Activated effector memory CD4-positive, alpha-beta T cell treated with Interleukin-2 at 50 U/mL for 16 hours (primary cell): ENCODE results near the gene PPP4R3A.
A peak's percentile ranks its signal among the peaks of the same experiment; 100 is the strongest.
"Not testable (repeated sequence)": the region's sequence is repeated elsewhere in the genome, so short reads cannot be mapped to it uniquely, and the experiment has no call there.

ENCODE experiments used
- DNase-seq: peaks from one replicate; pipeline ENCODE4 v3.0.0-alpha.2; 2020

Gene PPP4R3A

GRCh38 chr14:91429385-91429784 is 80.7 kb downstream of the PPP4R3A start:
- DNase-seq: no peak

- not testable (repeated sequence) for DNase-seq
Measured at GRCh38 chr14:91428931-91429330, 81.2 kb downstream of the PPP4R3A start.

GRCh38 chr14:91425531-91425944 is 84.6 kb downstream of the PPP4R3A start:
- not testable (repeated sequence) for DNase-seq

- no peak for DNase-seq
Measured at GRCh38 chr14:91424813-91425530, 85.1 kb downstream of the PPP4R3A start.

GRCh38 chr14:91420686-91421085 is 89.4 kb downstream of the PPP4R3A start:
- DNase-seq: no peak

- no peak for DNase-seq
Measured at GRCh38 chr14:91419451-91419850, 90.7 kb downstream of the PPP4R3A start.

GRCh38 chr14:91419044-91419397 is 91.1 kb downstream of the PPP4R3A start:
- DNase-seq: no peak

GRCh38 chr14:91418387-91419043 is 91.6 kb downstream of the PPP4R3A start:
- DNase-seq: peak; percentile 77

GRCh38 chr14:91417983-91418386 is 92.1 kb downstream of the PPP4R3A start:
- DNase-seq: peak; percentile 67

- DNase-seq: peak; percentile 71
Measured at GRCh38 chr14:91417120-91417982, 92.8 kb downstream of the PPP4R3A start, which contains the start of gene CCDC88C. CCDC88C (minus strand) TSS chr14:91417820; CDS start chr14:91417690, 130 bp downstream.

GRCh38 chr14:91416744-91417119 is 93.4 kb downstream of the PPP4R3A start:
- DNase-seq: no peak

GRCh38 chr14:91415794-91416743 is 94.0 kb downstream of the PPP4R3A start:
- peak; percentile 62 for DNase-seq

GRCh38 chr14:91414475-91414833 is 95.7 kb downstream of the PPP4R3A start:
- no peak for DNase-seq

- DNase-seq: no peak
Measured at GRCh38 chr14:91413547-91414474, 96.3 kb downstream of the PPP4R3A start.

GRCh38 chr14:91412939-91413338 is 97.2 kb downstream of the PPP4R3A start:
- DNase-seq: no peak

GRCh38 chr14:91410771-91411536 is 99.2 kb downstream of the PPP4R3A start:
- DNase-seq: no peak

GRCh38 chr14:91409928-91410718 is 100.0 kb downstream of the PPP4R3A start:
- no peak for DNase-seq

GRCh38 chr14:91409240-91409639 is 100.9 kb downstream of the PPP4R3A start:
- not testable (repeated sequence) for DNase-seq
